ENCODE results near the gene ABCE1. TPM values are rescaled to one million over a fixed set of nuclear protein-coding genes. Genes with fewer than 3 reads are reported as not detected.

ABCE1 gene
- total RNA-seq, 1 donor from 2014 or later, result 41.2 TPM

GRCh38 chr4:145058256-145058655 is 39.9 kb upstream of the ABCE1 start:
- TF ChIP-seq CTCF (IDR thresholded peaks at IDR 0.05), result no peak
- Histone ChIP-seq H3K36me3 (no peaks in the 10 kb centered on the region), H3K4me3 (no peak overlapping the region), H3K4me1 (no peaks in the 10 kb centered on the region), H3K27me3 (no peaks in the 10 kb centered on the region), H3K9me3 (no peaks in the 10 kb centered on the region), H3K27ac (no peak overlapping the region)
- intact Hi-C loops (cut with DNase I), result no loop called here
- DNase-seq, result no peak
- no peak for ATAC-seq

- no peak for DNase-seq
- peak; percentile 54 for TF ChIP-seq CTCF (IDR thresholded peaks at IDR 0.05)
- intact Hi-C loops (cut with DNase I), result no loop called here
- no peaks in the 10 kb centered on the region for H3K36me3 ChIP-seq
- H3K9me3 ChIP-seq, result no peaks in the 10 kb centered on the region
- H3K4me1 ChIP-seq, result peaks cover 9% of the 10 kb centered on the region
- no peak overlapping the region for H3K27ac ChIP-seq
- H3K4me3 ChIP-seq, result no peak overlapping the region
- no peaks in the 10 kb centered on the region for H3K27me3 ChIP-seq
- ATAC-seq, result peak; percentile 59
These were observed 36.7 kb upstream of the ABCE1 start for GRCh38 chr4:145061318-145061920.

- TF ChIP-seq CTCF (IDR thresholded peaks at IDR 0.05), result no peak
- no peak overlapping the region for H3K27ac ChIP-seq
These were observed 32.0 kb upstream of the ABCE1 start for GRCh38 chr4:145066063-145066501.

GRCh38 chr4:145069361-145069760 is 28.8 kb upstream of the ABCE1 start:
- H3K4me1 ChIP-seq, result peaks cover 9% of the 10 kb centered on the region
- no peaks in the 10 kb centered on the region for H3K27me3 ChIP-seq
- H3K36me3 ChIP-seq, result no peaks in the 10 kb centered on the region
- no peaks in the 10 kb centered on the region for H3K9me3 ChIP-seq
- intact Hi-C loops (cut with DNase I), result no loop called here
- TF ChIP-seq CTCF (IDR thresholded peaks at IDR 0.05), result no peak
- ATAC-seq, result no peak
- H3K27ac ChIP-seq, result no peak overlapping the region
- DNase-seq, result no peak
- H3K4me3 ChIP-seq, result no peak overlapping the region

More at GRCh38 chr4:145066063-145066501, 32.0 kb upstream of the ABCE1 start:
- Histone ChIP-seq H3K36me3 (no peaks in the 10 kb centered on the region), H3K27me3 (no peaks in the 10 kb centered on the region), H3K9me3 (no peaks in the 10 kb centered on the region), H3K4me3 (no peak overlapping the region), H3K4me1 (peaks cover 9% of the 10 kb centered on the region)
- intact Hi-C loops (cut with DNase I), result no loop called here
- no peak for DNase-seq
- ATAC-seq, result no peak

- TF ChIP-seq CTCF (IDR thresholded peaks at IDR 0.05), result no peak
- Histone ChIP-seq H3K4me3 (no peak overlapping the region), H3K36me3 (no peaks in the 10 kb centered on the region), H3K27me3 (no peaks in the 10 kb centered on the region), H3K27ac (no peak overlapping the region), H3K4me1 (no peaks in the 10 kb centered on the region), H3K9me3 (no peaks in the 10 kb centered on the region)
- intact Hi-C loops (cut with DNase I), result no loop called here
- ATAC-seq (no peak), DNase-seq (no peak)
These were observed 26.6 kb upstream of the ABCE1 start for GRCh38 chr4:145071560-145071959.

Measured in upper lobe of right lung (tissue), 1 donor.